PFSK-1 (cell line): ENCODE results near the gene IGFBP1.

ENCODE experiments used
- FOXP2 ChIP-seq: optimal IDR thresholded peaks from 2 replicates; pipeline ENCODE3; 2011; ENCODE audit warnings: borderline replicate concordance, control low read depth, inconsistent platforms; ENCODE audit not compliant: insufficient read depth; ENCODE audit errors: extremely low read length, extremely low read depth
- POLR2AphosphoS5 ChIP-seq: IDR thresholded peaks from 2 replicates; pipeline ENCODE4 v1.6.1; 2012; ENCODE audit warnings: low read depth, mild to moderate bottlenecking, control low read depth, low read length, moderate library complexity
- SIN3A ChIP-seq: IDR thresholded peaks from 2 replicates; pipeline ENCODE4 v1.6.1; 2012; ENCODE audit warnings: mild to moderate bottlenecking, low read length, moderate library complexity, borderline replicate concordance; ENCODE audit not compliant: insufficient read depth
- TAF1 ChIP-seq: IDR thresholded peaks from 2 replicates; pipeline ENCODE4 v1.6.1; 2012; ENCODE audit warnings: low read length, control low read depth, borderline replicate concordance; ENCODE audit not compliant: insufficient read depth
- TF ChIP-seq, protein P1 (sequence below), 2 experiments: IDR thresholded peaks; 2 replicates each; pipeline versions ENCODE4 v1.6.1 to v1.8.0; 2011 to 2012; ENCODE audit warnings: low read depth in 2 of 2, low read length in 2 of 2, control low read depth in 1 of 2, inconsistent platforms in 1 of 2, mild to moderate bottlenecking in 1 of 2, moderate library complexity in 1 of 2; ENCODE audit not compliant: insufficient read depth in 1 of 2

The IGFBP1 gene

DNA sequence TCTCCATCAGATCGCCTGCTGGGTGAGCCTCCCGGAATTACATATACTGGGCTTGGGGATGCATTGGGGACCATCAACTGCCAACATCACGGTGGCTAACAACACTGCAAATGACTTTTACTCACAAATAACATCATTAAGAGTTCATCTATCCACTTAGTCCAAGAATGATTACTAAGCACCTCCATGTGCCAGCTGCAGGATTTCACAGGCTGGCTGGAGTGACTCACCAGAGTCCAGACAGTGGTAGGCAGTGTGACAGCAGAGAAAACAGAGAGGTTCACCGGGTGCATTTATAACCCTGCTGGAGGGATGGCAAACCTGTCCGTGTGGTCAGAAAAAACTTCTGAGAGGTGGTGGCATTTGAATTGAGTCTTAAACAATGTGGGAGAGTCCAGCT is 36.0 kb downstream of the IGFBP1 start:
- TF ChIP-seq TAF1 (no peak), FOXP2 (no peak), SIN3A (no peak), POLR2AphosphoS5 (no peak)
- TF ChIP-seq, protein P1, sequence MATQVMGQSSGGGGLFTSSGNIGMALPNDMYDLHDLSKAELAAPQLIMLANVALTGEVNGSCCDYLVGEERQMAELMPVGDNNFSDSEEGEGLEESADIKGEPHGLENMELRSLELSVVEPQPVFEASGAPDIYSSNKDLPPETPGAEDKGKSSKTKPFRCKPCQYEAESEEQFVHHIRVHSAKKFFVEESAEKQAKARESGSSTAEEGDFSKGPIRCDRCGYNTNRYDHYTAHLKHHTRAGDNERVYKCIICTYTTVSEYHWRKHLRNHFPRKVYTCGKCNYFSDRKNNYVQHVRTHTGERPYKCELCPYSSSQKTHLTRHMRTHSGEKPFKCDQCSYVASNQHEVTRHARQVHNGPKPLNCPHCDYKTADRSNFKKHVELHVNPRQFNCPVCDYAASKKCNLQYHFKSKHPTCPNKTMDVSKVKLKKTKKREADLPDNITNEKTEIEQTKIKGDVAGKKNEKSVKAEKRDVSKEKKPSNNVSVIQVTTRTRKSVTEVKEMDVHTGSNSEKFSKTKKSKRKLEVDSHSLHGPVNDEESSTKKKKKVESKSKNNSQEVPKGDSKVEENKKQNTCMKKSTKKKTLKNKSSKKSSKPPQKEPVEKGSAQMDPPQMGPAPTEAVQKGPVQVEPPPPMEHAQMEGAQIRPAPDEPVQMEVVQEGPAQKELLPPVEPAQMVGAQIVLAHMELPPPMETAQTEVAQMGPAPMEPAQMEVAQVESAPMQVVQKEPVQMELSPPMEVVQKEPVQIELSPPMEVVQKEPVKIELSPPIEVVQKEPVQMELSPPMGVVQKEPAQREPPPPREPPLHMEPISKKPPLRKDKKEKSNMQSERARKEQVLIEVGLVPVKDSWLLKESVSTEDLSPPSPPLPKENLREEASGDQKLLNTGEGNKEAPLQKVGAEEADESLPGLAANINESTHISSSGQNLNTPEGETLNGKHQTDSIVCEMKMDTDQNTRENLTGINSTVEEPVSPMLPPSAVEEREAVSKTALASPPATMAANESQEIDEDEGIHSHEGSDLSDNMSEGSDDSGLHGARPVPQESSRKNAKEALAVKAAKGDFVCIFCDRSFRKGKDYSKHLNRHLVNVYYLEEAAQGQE (IDR thresholded peaks at IDR 0.05; ENCODE audit: insufficient read depth in 1 of 2, low read depth in 2 of 2, low read length in 2 of 2) = no peak

DNA sequence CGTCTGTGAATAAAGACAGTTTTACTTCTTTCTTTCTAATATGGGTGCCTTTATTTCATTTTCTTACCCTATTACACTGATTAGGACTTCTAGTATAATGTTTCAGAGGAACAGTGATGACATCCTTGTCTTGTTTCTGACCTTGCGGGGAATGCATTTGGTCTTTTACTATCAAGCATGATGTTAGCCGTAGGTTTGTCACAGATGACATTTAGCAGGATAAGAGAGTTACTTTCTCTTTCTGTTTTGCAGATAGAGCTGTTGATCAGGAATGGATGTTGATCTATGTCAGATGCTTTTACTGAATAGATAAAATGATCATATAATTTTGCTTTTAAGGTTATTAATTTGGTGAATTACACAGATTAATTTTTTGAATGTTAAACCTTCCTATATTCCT is 39.4 kb downstream of the IGFBP1 start:
- TF ChIP-seq TAF1 (no peak), FOXP2 (no peak), POLR2AphosphoS5 (no peak), SIN3A (no peak)
- TF ChIP-seq, protein P1 (IDR thresholded peaks at IDR 0.05; ENCODE audit: insufficient read depth in 1 of 2, low read depth in 2 of 2, low read length in 2 of 2) = no peak

GRCh38 chr7:45930967-45931366 is 42.7 kb downstream of the IGFBP1 start:
- no peak for TF ChIP-seq FOXP2
- no peak for TF ChIP-seq SIN3A
- TF ChIP-seq, protein P1 (IDR thresholded peaks at IDR 0.05; ENCODE audit: insufficient read depth in 1 of 2, low read depth in 2 of 2, low read length in 2 of 2) = no peak

DNA sequence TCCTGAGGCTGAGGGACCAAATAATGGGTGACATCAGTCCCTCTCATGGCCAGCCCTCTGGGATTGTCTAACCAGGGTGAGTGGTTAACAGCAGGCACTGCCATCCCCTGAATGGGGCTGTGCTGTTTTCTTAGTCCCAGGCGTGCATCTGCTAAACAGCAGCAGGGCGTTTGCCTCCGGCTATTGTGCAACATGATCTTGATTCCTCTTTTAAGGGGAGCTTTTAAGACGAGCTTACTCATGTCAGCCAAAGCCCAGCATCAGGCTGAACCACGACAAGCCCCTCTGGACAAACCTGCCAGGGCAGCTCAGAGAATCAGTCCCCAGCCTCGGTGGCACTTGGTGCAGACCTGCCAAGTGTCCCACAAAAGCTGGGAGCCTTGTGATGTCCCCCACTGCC is 49.0 kb downstream of the IGFBP1 start:
- TF ChIP-seq SIN3A = no peak
- TF ChIP-seq, protein P1 (IDR thresholded peaks at IDR 0.05; ENCODE audit: insufficient read depth in 1 of 2, low read depth in 2 of 2, low read length in 2 of 2) = no peak
- TF ChIP-seq FOXP2 = no peak
- no peak for TF ChIP-seq TAF1
- no peak for TF ChIP-seq POLR2AphosphoS5

DNA sequence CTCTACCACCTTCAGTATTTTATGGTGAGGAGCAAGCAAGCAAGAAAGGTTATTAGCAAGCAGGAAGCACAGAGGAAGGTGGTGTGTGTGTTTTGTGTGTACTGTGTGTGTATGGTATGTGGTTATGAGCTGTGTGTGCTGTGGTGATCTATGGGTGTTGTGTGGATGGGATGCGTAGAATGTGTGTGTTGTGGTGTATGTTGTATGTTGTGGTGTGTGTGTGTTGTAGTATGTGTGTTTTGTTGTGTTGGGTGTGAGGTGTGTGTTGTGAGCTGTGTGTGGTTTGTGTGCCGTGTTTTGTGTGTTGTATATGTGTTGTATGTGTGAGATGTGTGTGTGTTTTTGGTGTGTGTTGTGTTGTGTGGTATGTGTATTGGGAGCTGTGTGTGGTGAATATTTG is 49.6 kb downstream of the IGFBP1 start:
- TF ChIP-seq, protein P1 (IDR thresholded peaks at IDR 0.05; ENCODE audit: insufficient read depth in 1 of 2, low read depth in 2 of 2, low read length in 2 of 2) = no peak
- TF ChIP-seq TAF1 (no peak), SIN3A (no peak), POLR2AphosphoS5 (no peak), FOXP2 (no peak)
